ENCODE results near the gene CEBPG. TPM values are rescaled to one million over a fixed set of nuclear protein-coding genes. Genes with fewer than 3 reads are reported as not detected.

The CEBPG gene
- total RNA-seq, 1 experiment from 2014 or later, result 39.5 TPM

DNA sequence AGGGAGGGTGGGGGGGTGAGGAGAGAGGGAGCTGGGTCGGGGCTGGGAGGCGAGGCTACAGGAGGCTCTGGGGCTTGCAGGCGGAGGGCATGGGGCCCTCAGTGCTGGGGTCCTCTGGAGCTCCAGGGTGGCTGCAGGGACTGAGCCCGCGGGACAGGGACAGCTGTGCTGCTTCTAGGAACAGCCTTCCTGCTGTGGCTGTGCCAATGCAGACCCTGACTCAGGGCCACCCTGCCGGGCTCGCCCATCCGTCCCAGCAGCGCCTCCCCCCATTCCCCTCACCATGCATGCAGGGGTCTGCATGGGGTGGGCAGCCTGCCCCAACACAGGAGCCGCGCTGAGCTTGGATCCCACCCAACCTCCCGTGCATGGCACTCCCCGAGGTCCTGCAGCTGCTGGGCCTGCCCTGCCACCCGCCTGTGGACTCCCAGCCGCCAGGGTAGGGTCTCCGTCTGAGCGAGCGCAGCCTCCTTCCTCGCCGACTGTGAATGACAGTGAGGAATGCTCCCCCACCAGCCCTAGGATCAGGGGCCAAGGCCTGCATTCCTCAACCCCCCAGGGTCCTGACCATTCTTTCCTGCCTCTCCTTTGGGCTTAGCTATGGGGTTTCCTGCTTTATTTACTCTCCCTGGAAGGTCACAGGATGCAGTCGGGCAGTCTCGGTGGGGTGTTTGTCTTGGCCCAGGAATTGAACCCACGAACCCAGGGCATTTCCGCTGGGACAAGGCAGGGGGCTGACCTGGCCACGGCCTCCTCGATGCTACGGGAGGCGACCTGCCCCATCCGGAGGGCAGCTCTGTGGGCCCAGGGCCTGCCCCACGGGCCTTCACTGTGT lies 23.4 kb downstream of the CEBPG start:
- H3K27ac Mint-ChIP-seq (ENCODE audit: unreplicated experiment), result no peak overlapping the region
- TF ChIP-seq, protein P1, sequence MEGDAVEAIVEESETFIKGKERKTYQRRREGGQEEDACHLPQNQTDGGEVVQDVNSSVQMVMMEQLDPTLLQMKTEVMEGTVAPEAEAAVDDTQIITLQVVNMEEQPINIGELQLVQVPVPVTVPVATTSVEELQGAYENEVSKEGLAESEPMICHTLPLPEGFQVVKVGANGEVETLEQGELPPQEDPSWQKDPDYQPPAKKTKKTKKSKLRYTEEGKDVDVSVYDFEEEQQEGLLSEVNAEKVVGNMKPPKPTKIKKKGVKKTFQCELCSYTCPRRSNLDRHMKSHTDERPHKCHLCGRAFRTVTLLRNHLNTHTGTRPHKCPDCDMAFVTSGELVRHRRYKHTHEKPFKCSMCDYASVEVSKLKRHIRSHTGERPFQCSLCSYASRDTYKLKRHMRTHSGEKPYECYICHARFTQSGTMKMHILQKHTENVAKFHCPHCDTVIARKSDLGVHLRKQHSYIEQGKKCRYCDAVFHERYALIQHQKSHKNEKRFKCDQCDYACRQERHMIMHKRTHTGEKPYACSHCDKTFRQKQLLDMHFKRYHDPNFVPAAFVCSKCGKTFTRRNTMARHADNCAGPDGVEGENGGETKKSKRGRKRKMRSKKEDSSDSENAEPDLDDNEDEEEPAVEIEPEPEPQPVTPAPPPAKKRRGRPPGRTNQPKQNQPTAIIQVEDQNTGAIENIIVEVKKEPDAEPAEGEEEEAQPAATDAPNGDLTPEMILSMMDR (IDR thresholded peaks at IDR 0.05; ENCODE audit: unreplicated experiment), result no peak
- BruUV-seq (replicated peaks), result no TSS peak
- no peak for DNase-seq
- H3K9me3 Mint-ChIP-seq (ENCODE audit: low read depth, unreplicated experiment), result no peaks in the 10 kb centered on the region
- H3K4me1 Mint-ChIP-seq (ENCODE audit: low read depth, unreplicated experiment), result no peaks in the 10 kb centered on the region
- no peaks in the 10 kb centered on the region for H3K27me3 Mint-ChIP-seq (ENCODE audit: unreplicated experiment)
- CTCF ChIA-PET, result interaction anchor here (0.5 to 1.6 kb wide), 4 partner anchors 12 to 262 kb away, joined by 3 to 5 read pairs (median 3); no protein-coding TSS in a partner anchor
- no peak overlapping the region for H3K4me3 Mint-ChIP-seq (ENCODE audit: low read depth, unreplicated experiment)
- peaks cover 12% of the 10 kb centered on the region for H3K36me3 Mint-ChIP-seq (ENCODE audit: insufficient read depth, unreplicated experiment)
- intact Hi-C loops (cut with micrococcal nuclease; ENCODE audit: unreplicated experiment), result no loop called here

DNA sequence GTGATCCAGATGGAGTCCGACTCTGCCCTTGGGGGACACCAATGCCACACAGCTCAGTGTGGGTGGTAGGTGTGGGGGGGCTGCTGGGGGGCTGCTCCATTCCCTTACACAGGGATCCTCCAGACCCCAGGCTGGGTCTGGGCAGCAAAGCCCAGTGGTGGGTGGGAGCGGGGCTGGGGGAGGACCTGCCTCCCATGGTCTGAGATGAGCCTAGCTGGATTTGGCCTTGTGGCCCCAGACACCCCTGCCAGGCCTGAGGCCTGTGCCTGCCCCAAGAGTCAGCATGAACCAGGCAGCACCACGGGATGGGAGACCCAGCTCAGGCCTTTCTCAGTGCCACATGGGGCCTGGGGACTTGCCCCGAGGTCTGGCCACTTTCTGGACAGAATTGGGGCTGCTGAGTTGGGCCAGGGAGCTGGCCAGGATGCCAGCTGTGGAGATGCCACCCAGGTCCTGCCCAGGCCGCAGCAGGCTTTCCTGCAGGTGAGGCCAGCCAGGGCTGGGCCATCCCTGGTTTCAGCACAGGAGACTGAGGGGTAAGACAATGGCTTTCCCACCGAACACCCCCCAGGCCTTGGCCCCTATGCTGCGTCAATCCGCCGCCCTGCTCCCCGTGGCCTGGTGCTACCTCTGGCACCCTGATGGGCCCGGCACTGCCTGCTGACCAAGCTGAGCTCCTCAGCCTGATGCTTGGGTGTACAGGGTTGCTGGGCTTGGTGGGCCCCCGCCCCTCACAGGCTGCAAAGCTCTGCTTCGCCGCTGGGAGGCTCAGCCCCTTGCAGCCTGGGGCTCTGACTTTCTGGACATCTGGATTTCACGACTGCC lies 24.2 kb downstream of the CEBPG start:
- H3K36me3 Mint-ChIP-seq (ENCODE audit: insufficient read depth, unreplicated experiment), result peaks cover 12% of the 10 kb centered on the region
- CTCF ChIA-PET, result interaction anchor here (0.5 to 1.6 kb wide), 4 partner anchors 13 to 162 kb away, joined by 3 to 5 read pairs (median 3); no protein-coding TSS in a partner anchor
- H3K4me3 Mint-ChIP-seq (ENCODE audit: low read depth, unreplicated experiment), result no peak overlapping the region
- H3K4me1 Mint-ChIP-seq (ENCODE audit: low read depth, unreplicated experiment), result no peaks in the 10 kb centered on the region
- TF ChIP-seq, protein P1 (IDR thresholded peaks at IDR 0.05; ENCODE audit: unreplicated experiment), result no peak
- H3K9me3 Mint-ChIP-seq (ENCODE audit: low read depth, unreplicated experiment), result no peaks in the 10 kb centered on the region
- no peak for DNase-seq
- no peak overlapping the region for H3K27ac Mint-ChIP-seq (ENCODE audit: unreplicated experiment)
- no TSS peak for BruUV-seq (replicated peaks)
- intact Hi-C loops (cut with micrococcal nuclease; ENCODE audit: unreplicated experiment), result no loop called here
- H3K27me3 Mint-ChIP-seq (ENCODE audit: unreplicated experiment), result no peaks in the 10 kb centered on the region

DNA sequence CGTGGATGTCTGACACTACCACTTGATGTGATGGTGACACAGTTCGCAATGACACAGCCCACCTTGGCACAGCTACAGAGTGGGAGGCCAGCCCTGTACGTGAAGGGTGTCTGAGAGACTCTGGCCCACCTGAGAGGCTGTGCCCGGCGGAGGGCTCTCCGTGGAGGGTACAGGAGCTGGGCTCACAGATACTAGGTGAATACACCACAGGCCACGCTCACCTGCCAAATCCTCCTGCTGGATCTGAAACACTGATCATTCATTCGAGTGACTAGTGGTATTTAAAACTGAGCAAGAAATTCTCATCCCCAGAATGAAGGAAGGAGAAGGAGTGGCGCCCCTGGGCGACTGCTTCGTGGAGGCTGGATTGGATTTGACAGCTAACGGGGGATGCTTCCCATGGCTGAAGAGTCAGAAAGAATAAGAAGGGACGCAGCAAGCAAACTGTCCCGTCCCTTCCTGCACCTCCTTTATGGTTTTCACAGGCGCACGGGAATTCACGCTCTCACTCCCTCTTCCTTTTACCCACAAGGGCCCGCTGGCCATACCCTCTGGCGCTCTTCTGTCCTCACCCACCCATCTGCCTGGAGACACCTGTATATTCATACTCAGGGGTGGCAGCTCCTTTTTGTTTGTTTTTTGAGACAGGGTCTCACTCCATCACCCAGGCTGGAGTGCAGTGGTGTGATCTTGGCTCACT lies 25.0 kb downstream of the CEBPG start:
- no TSS peak for BruUV-seq (replicated peaks)
- Mint-ChIP-seq H3K4me3 (ENCODE audit: low read depth, unreplicated experiment) (no peak overlapping the region), H3K27ac (ENCODE audit: unreplicated experiment) (no peak overlapping the region), H3K27me3 (ENCODE audit: unreplicated experiment) (no peaks in the 10 kb centered on the region), H3K4me1 (ENCODE audit: low read depth, unreplicated experiment) (no peaks in the 10 kb centered on the region), H3K9me3 (ENCODE audit: low read depth, unreplicated experiment) (no peaks in the 10 kb centered on the region), H3K36me3 (ENCODE audit: insufficient read depth, unreplicated experiment) (peaks cover 12% of the 10 kb centered on the region)
- TF ChIP-seq, protein P1 (IDR thresholded peaks at IDR 0.05; ENCODE audit: unreplicated experiment), result no peak
- intact Hi-C loops (cut with micrococcal nuclease; ENCODE audit: unreplicated experiment), result no loop called here
- CTCF ChIA-PET, result interaction anchor here (0.9 kb wide), 1 partner anchor 151 kb away, joined by 3 read pairs; no protein-coding TSS in a partner anchor
- DNase-seq, result no peak

DNA sequence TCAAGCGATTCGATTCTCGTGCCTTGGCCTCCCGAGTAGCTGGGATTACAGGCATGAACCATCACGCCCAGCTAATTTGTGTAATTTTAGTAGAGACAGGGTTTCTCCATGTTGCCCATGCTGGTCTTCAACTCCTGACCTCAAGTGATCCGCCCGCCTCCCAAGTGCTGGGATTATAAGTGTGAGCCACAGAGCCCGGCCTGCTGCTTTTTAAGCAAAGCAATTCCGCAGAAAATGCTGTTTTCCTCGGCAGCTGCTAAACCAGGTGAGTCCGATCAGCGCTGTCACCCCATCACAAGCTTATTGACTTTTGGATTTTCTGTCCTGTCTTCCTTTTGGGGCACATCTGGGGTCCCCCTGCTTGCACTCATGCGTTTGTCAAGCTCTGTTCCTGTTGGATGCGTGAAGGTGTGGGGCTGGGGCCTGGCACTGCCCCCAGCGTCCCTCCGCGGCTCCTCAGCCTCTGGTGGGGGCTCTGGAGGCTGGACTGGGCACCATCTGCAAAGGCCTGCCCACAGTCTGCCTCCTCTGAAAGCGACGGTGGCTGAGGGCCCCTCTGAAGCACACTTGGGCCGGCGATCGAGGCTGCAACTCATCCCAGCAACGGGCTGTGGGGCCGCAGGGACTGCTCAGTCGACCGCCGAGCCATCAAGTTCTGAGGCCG lies 25.7 kb downstream of the CEBPG start:
- H3K4me1 Mint-ChIP-seq (ENCODE audit: low read depth, unreplicated experiment), result no peaks in the 10 kb centered on the region
- no peaks in the 10 kb centered on the region for H3K9me3 Mint-ChIP-seq (ENCODE audit: low read depth, unreplicated experiment)
- peaks cover 12% of the 10 kb centered on the region for H3K36me3 Mint-ChIP-seq (ENCODE audit: insufficient read depth, unreplicated experiment)
- BruUV-seq (replicated peaks), result no TSS peak
- CTCF ChIA-PET, result interaction anchor here (0.9 to 1.3 kb wide), 2 partner anchors 152 to 164 kb away, joined by 3 to 10 read pairs; no protein-coding TSS in a partner anchor
- no peaks in the 10 kb centered on the region for H3K27me3 Mint-ChIP-seq (ENCODE audit: unreplicated experiment)
- TF ChIP-seq, protein P1 (IDR thresholded peaks at IDR 0.05; ENCODE audit: unreplicated experiment), result no peak
- no peak overlapping the region for H3K4me3 Mint-ChIP-seq (ENCODE audit: low read depth, unreplicated experiment)
- H3K27ac Mint-ChIP-seq (ENCODE audit: unreplicated experiment), result no peak overlapping the region
- no peak for DNase-seq
- intact Hi-C loops (cut with micrococcal nuclease; ENCODE audit: unreplicated experiment), result no loop called here

Data from Calu3 (cell line).